K562 (cell line): ENCODE measurements around the gene SLC16A10.

ENCODE experiments used
- ZNF583 ChIP-seq: fragments of 250-450 bp; sonication (Bioruptor Pico); IDR thresholded peaks from 2 replicates; pipeline ENCODE4 v1.4.0; 2020
- ZNF77 ChIP-seq: fragments of 250-450 bp; sonication (Bioruptor Pico); IDR thresholded peaks from 2 replicates; pipeline ENCODE4 v1.5.0; 2020

DNA sequence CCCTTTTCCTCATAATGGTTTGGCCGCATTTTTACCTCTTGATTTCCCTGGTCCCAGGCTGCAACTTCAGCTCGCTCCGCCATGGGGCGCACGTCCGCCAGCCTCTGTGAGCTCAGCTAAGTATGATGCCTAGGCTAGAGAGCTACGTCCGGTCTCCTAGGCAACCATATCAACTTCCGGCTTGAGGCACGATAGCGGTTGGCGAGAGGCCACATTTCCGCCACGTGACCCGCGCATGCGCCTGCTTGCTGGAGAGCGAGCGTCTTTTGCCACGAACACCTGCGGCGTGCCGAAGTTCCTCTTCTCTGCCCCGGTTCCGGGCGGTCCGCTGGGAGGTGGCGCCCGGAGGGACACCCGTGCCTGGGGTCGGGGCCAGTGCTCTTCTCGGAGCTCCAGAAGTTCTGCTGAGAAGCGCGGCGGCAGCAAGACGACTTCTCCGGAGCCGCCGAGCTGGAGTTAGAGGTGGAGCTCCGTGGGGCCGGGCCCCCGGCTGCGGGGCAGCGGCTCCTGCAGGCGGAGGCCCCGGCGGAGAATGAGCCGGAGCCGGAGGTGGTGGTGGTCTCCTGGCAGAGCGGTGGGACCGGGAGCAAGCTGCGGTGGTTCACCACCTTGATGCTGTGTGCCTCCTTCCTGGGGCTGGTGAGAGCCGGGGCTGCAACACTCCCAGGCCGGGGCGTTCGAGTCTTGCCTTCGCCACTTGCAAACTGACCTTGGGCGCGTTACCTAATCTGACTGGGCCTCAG lies 172.0 kb downstream of the SLC16A10 start:
- TF ChIP-seq ZNF583 (0 out of 2 replicates have a peak, but pooled peaks have one; percentile 70), ZNF77 (no peak)
